B cell (primary cell): ENCODE measurements around the gene GTF2A1L. TPM values are rescaled to one million over a fixed set of nuclear protein-coding genes. Genes with fewer than 3 reads are reported as not detected.

Experiments
- ATAC-seq: fragments of 200-7000 bp; cut with Tn5 transposase; one replicate; pipeline ENCODE4 v1.10.0; 2021; ENCODE audit warnings: low read depth, mild to moderate bottlenecking, moderate number of reproducible peaks, moderate library complexity
- CTCF ChIA-PET: fragments of 350-600 bp; sonication (Branson Sonifier 250); formaldehyde crosslinking; loops from one replicate; lab custom pipeline; 2021; ENCODE audit warnings: antibody characterized with exemption, inconsistent platforms; lab: Charles Lee
- POLR2A ChIA-PET: fragments of 350-600 bp; sonication (Branson Sonifier 250); formaldehyde crosslinking; loops from one replicate; lab custom pipeline; 2021; ENCODE audit warnings: antibody characterized with exemption; lab: Charles Lee
- DNase-seq: peaks from one replicate; pipeline ENCODE4 v3.0.0; 2013
- H2AFZ ChIP-seq: 2 replicates; pipeline ENCODE4 v1.6.1; 2012; ENCODE audit warnings: mild to moderate bottlenecking, low read depth, low read length; ENCODE audit not compliant: insufficient read depth, poor library complexity, severe bottlenecking
- H3K27ac ChIP-seq, 2 donors: 1 replicate in 1 of 2; 2 replicates in 1 of 2; pipeline ENCODE4 v1.5.1; 2012 to 2013; ENCODE audit warnings: low read length in 2 of 2, mild to moderate bottlenecking in 2 of 2, moderate library complexity in 1 of 2
- H3K27me3 ChIP-seq, 4 experiments: fragments of 200-600 bp in 1 of 4; sonication (generic) in 1 of 4; replicated peaks in 1 of 4; 1 replicate in 2 of 4; 2 replicates in 2 of 4; pipeline versions ENCODE4 v1.6.1 to v1.7.0; 2013 to 2016; ENCODE audit warnings: low read length in 3 of 4, mild to moderate bottlenecking in 2 of 4, mixed read lengths in 1 of 4, moderate library complexity in 1 of 4; ENCODE audit not compliant: insufficient read depth in 4 of 4, control insufficient read depth in 3 of 4; ENCODE audit errors: control extremely low read depth in 1 of 4
- H3K36me3 ChIP-seq, 2 experiments: replicated peaks in 1 of 2; 1 replicate in 1 of 2; 2 replicates in 1 of 2; pipeline versions ENCODE4 v1.6.1 to v1.7.1; 2013; ENCODE audit warnings: low read length in 1 of 2; ENCODE audit not compliant: insufficient read depth in 2 of 2, control insufficient read depth in 1 of 2; ENCODE audit errors: control extremely low read depth in 1 of 2, extremely low read depth in 1 of 2
- H3K4me1 ChIP-seq, 2 donors: fragments of 200-600 bp in 1 of 2; sonication (generic) in 1 of 2; 1 replicate in 1 of 2; 2 replicates in 1 of 2; pipeline versions ENCODE4 v1.5.1 to v1.6.1; 2013 to 2017; ENCODE audit warnings: low read length in 2 of 2; ENCODE audit not compliant: control insufficient read depth in 2 of 2, insufficient read depth in 2 of 2
- H3K4me2 ChIP-seq: replicated peaks from 2 replicates; pipeline ENCODE3; 2012; ENCODE audit warnings: mild to moderate bottlenecking, low read depth, low read length; ENCODE audit not compliant: poor library complexity, severe bottlenecking
- H3K4me3 ChIP-seq, 5 experiments: fragments of 200-600 bp in 1 of 5; sonication (generic) in 1 of 5; 1 replicate in 3 of 5; 2 replicates in 2 of 5; pipeline versions ENCODE4 v1.5.1 to v1.7.0; 2011 to 2016; ENCODE audit warnings: low read length in 4 of 5, mild to moderate bottlenecking in 4 of 5, low read depth in 2 of 5, control low read depth in 1 of 5, moderate library complexity in 1 of 5; ENCODE audit not compliant: insufficient read depth in 1 of 5; ENCODE audit errors: control extremely low read depth in 1 of 5, extremely low read depth in 1 of 5
- H3K79me2 ChIP-seq: fragments of 200-600 bp; sonication (generic); one replicate; pipeline ENCODE4 v1.6.0; 2016; ENCODE audit warnings: low read length; ENCODE audit not compliant: control insufficient read depth, insufficient read depth
- H3K9ac ChIP-seq: fragments of 200-600 bp; sonication (generic); 2 replicates; pipeline ENCODE4 v1.6.1; 2017; ENCODE audit warnings: mild to moderate bottlenecking, low read length, moderate library complexity
- H3K9me3 ChIP-seq, 3 donors: one replicate each; pipeline versions ENCODE4 v1.6.1 to v1.7.1; 2013; ENCODE audit warnings: low read length in 2 of 3; ENCODE audit not compliant: control insufficient read depth in 2 of 3, insufficient read depth in 1 of 3; ENCODE audit errors: control extremely low read depth in 1 of 3
- H4K20me1 ChIP-seq: 2 replicates; pipeline ENCODE4 v1.6.0; 2012; ENCODE audit warnings: mild to moderate bottlenecking, low read length; ENCODE audit not compliant: insufficient read depth, control insufficient read depth, poor library complexity, severe bottlenecking
- H3K27ac Mint-ChIP-seq: one replicate; pipeline ENCODE4 v1.8.0; 2021; ENCODE audit warnings: mixed read lengths
- H3K27me3 Mint-ChIP-seq: one replicate; pipeline ENCODE4 v1.8.0; 2021; ENCODE audit warnings: mixed read lengths
- H3K4me1 Mint-ChIP-seq: one replicate; pipeline ENCODE4 v1.8.0; 2021; ENCODE audit warnings: mixed read lengths
- H3K4me3 Mint-ChIP-seq: one replicate; pipeline ENCODE4 v1.8.0; 2021; ENCODE audit warnings: mixed read lengths
- H3K9me3 Mint-ChIP-seq: one replicate; pipeline ENCODE4 v1.8.0; 2022; ENCODE audit warnings: mixed read lengths; ENCODE audit not compliant: insufficient read depth
- CTCF ChIP-seq: fragments of 200-600 bp; IDR thresholded peaks from one replicate; pipeline ENCODE4 v1.8.0; 2022; ENCODE audit warnings: antibody characterized with exemption, mild to moderate bottlenecking
- EZH2 ChIP-seq: IDR thresholded peaks from 2 replicates; pipeline ENCODE4 v1.6.1; 2012; ENCODE audit warnings: borderline replicate concordance, low read depth, mild to moderate bottlenecking, moderate library complexity, low read length; ENCODE audit not compliant: insufficient read depth, poor library complexity, severe bottlenecking
- WGBS: methylation state at CpG from one replicate; pipeline ENCODE4 v1.1.5; 2013; ENCODE audit warnings: missing lambda C conversion rate; ENCODE audit not compliant: insufficient coverage; 5-methylcytosine and 5-hydroxymethylcytosine counted together
- intact Hi-C: fragments of 100-400 bp; cut with micrococcal nuclease; formaldehyde crosslinking; loops from one replicate; pipeline ENCODE4 v1.10.0; 2022
- polyA plus RNA-seq: library from polyadenylated mRNA; depleted of rRNA; stranded (reverse); fragments of >200 nt; gene quantifications from 2 replicates; pipeline ENCODE4 v1.2.3, GENCODE V29; 2012
- total RNA-seq, 2 donors: library from RNA; stranded (reverse); fragments of 120-200 nt in 1 of 2; gene quantifications; 1 replicate in 1 of 2; 2 replicates in 1 of 2; pipeline versions ENCODE4 v1.2.3 to v1.2.4, GENCODE V29; 2013 to 2022

The GTF2A1L gene
- total and polyA plus RNA-seq, 2 donors (not counting 1 experiment from before 2014, with no cell fraction given) = not detected

- Histone ChIP-seq H4K20me1 (no peaks in the 10 kb centered on the region), H3K4me2 (no peak overlapping the region), H3K36me3 (no peaks in the 10 kb centered on the region), H3K4me1 (no peaks in the 10 kb centered on the region), H2AFZ (no peak overlapping the region), H3K79me2 (no peaks in the 10 kb centered on the region), H3K9ac (no peak overlapping the region), H3K9me3 (no peaks in the 10 kb centered on the region), H3K4me3 (no peak overlapping the region), H3K27ac (no peak overlapping the region), H3K27me3 (no peaks in the 10 kb centered on the region)
- DNase-seq = no peak
- Mint-ChIP-seq H3K4me1 (no peaks in the 10 kb centered on the region), H3K4me3 (no peak overlapping the region), H3K9me3 (no peaks in the 10 kb centered on the region), H3K27me3 (peaks cover 11% of the 10 kb centered on the region), H3K27ac (no peak overlapping the region)
- WGBS = no CpG with 5 or more reads among the region's 3 CpGs
- intact Hi-C loops = no loop called here
- ATAC-seq = no peak
- ChIA-PET CTCF (interaction anchor here (0.7 kb wide), 1 partner anchor 12 kb away, joined by 3 read pairs; no protein-coding TSS in a partner anchor), POLR2A (no interaction called here)
- no peak for TF ChIP-seq CTCF
These were observed 29.7 kb upstream of the GTF2A1L start for GRCh38 chr2:48587961-48588360.

GRCh38 chr2:48588745-48589144, 28.9 kb upstream of the GTF2A1L start:
- H3K4me1 Mint-ChIP-seq = no peaks in the 10 kb centered on the region
- POLR2A ChIA-PET = no interaction called here
- H4K20me1 ChIP-seq = no peaks in the 10 kb centered on the region

More at GRCh38 chr2:48588745-48589144, 28.9 kb upstream of the GTF2A1L start:
- Histone ChIP-seq H2AFZ (no peak overlapping the region), H3K4me3 (no peak overlapping the region), H3K27ac (no peak overlapping the region), H3K36me3 (no peaks in the 10 kb centered on the region), H3K4me1 (no peaks in the 10 kb centered on the region), H3K9ac (no peak overlapping the region), H3K79me2 (no peaks in the 10 kb centered on the region), H3K27me3 (no peaks in the 10 kb centered on the region), H3K4me2 (no peak overlapping the region), H3K9me3 (no peaks in the 10 kb centered on the region)
- Mint-ChIP-seq H3K4me3 (no peak overlapping the region), H3K27ac (no peak overlapping the region), H3K9me3 (no peaks in the 10 kb centered on the region), H3K27me3 (peaks cover 9% of the 10 kb centered on the region)
- TF ChIP-seq CTCF = no peak
- TF ChIP-seq EZH2 = no peak
- no CpG with 5 or more reads among the region's 1 CpG for WGBS
- ATAC-seq = no peak
- intact Hi-C loops = no loop called here
- no peak for DNase-seq
- CTCF ChIA-PET = interaction anchor here (0.7 kb wide), 1 partner anchor 11 kb away, joined by 3 read pairs; no protein-coding TSS in a partner anchor
